NCI-H82 (cell line): Measurements from ENCODE around the gene HKDC1.

Source experiments
- DNase-seq: peaks from one replicate; lab custom pipeline; 2025; lab: John Stamatoyannopoulos, UW

Gene HKDC1

GRCh38 chr10:69217119-69217754 lies 2.9 kb upstream of the HKDC1 start:
- peak; percentile 79 for DNase-seq

- no peak for DNase-seq
Measured at GRCh38 chr10:69218831-69219230, 1.3 kb upstream of the HKDC1 start.

- DNase-seq = no peak
Measured at GRCh38 chr10:69220507-69220906, 375 bp downstream of the HKDC1 start.

- peak; percentile 68 for DNase-seq
Measured at GRCh38 chr10:69222157-69223027, 2.3 kb downstream of the HKDC1 start.

GRCh38 chr10:69223028-69223342 lies 2.9 kb downstream of the HKDC1 start:
- no peak for DNase-seq

- no peak for DNase-seq
Measured at GRCh38 chr10:69224862-69225657, 4.9 kb downstream of the HKDC1 start.

GRCh38 chr10:69225681-69226080 lies 5.5 kb downstream of the HKDC1 start:
- DNase-seq = no peak

- DNase-seq = no peak
Measured at GRCh38 chr10:69226919-69227450, 6.9 kb downstream of the HKDC1 start.

- peak; percentile 87 for DNase-seq
Measured at GRCh38 chr10:69228151-69228550, 8.0 kb downstream of the HKDC1 start.

GRCh38 chr10:69229616-69229916 lies 9.4 kb downstream of the HKDC1 start:
- DNase-seq = peak; percentile 45

GRCh38 chr10:69230128-69230527 lies 10.0 kb downstream of the HKDC1 start:
- DNase-seq = no peak

- no peak for DNase-seq
Measured at GRCh38 chr10:69232252-69232651, 12.1 kb downstream of the HKDC1 start.

- DNase-seq = no peak
Measured at GRCh38 chr10:69232736-69233480, 12.8 kb downstream of the HKDC1 start.

GRCh38 chr10:69234447-69234846 lies 14.3 kb downstream of the HKDC1 start:
- DNase-seq = peak; percentile 66

- DNase-seq = peak; percentile 88
Measured at GRCh38 chr10:69237528-69238159, 17.5 kb downstream of the HKDC1 start.

GRCh38 chr10:69239136-69239535 lies 19.0 kb downstream of the HKDC1 start:
- DNase-seq = no peak

- no peak for DNase-seq
Measured at GRCh38 chr10:69239816-69240434, 19.8 kb downstream of the HKDC1 start.

GRCh38 chr10:69240455-69240854 lies 20.3 kb downstream of the HKDC1 start:
- no peak for DNase-seq

GRCh38 chr10:69241575-69241974 lies 21.4 kb downstream of the HKDC1 start:
- no peak for DNase-seq

GRCh38 chr10:69242040-69242851 lies 22.1 kb downstream of the HKDC1 start:
- DNase-seq = no peak
